HG02623 (cell line): ENCODE data around the gene SCOC.
"Not testable (repeated sequence)": the region's sequence is repeated elsewhere in the genome, so short reads cannot be mapped to it uniquely, and the experiment has no call there.

Source experiments
- ATAC-seq: cut with Tn5 transposase; IDR thresholded peaks from one replicate; pipeline ENCODE4 v1.9.1; 2021; ENCODE audit warnings: moderate library complexity; ENCODE audit not compliant: unreplicated experiment

SCOC gene

GRCh38 chr4:140359562-140360427 is 13.7 kb upstream of the SCOC start:
- ATAC-seq, result peak; percentile 98

GRCh38 chr4:140361099-140361498 is 12.3 kb upstream of the SCOC start:
- ATAC-seq, result no peak

GRCh38 chr4:140363051-140363450 is 10.4 kb upstream of the SCOC start:
- no peak for ATAC-seq

GRCh38 chr4:140363558-140363957 is 9.9 kb upstream of the SCOC start:
- ATAC-seq, result no peak

- ATAC-seq, result no peak
Observed at GRCh38 chr4:140367738-140368137, 5.7 kb upstream of the SCOC start.

GRCh38 chr4:140368686-140369085 is 4.8 kb upstream of the SCOC start:
- no peak for ATAC-seq

GRCh38 chr4:140372751-140373327 is 607 bp upstream of the SCOC start:
- peak; percentile 50 for ATAC-seq

GRCh38 chr4:140374130-140374477 is 658 bp downstream of the SCOC start:
- no peak for ATAC-seq

- no peak for ATAC-seq
Observed at GRCh38 chr4:140382732-140383131, 9.3 kb downstream of the SCOC start.

- ATAC-seq, result no peak
Observed at GRCh38 chr4:140388015-140388414, 14.6 kb downstream of the SCOC start.

GRCh38 chr4:140395668-140396067 is 22.2 kb downstream of the SCOC start:
- no peak for ATAC-seq

- no peak for ATAC-seq
Observed at GRCh38 chr4:140400111-140400510, 26.7 kb downstream of the SCOC start.

GRCh38 chr4:140406292-140406691 is 32.8 kb downstream of the SCOC start:
- ATAC-seq, result no peak

- ATAC-seq, result no peak
Observed at GRCh38 chr4:140408974-140409373, 35.5 kb downstream of the SCOC start.

GRCh38 chr4:140413130-140413969 is 39.9 kb downstream of the SCOC start:
- ATAC-seq, result not testable (repeated sequence)

- no peak for ATAC-seq
Observed at GRCh38 chr4:140423106-140423505, 49.7 kb downstream of the SCOC start.

GRCh38 chr4:140426610-140427105 is 53.2 kb downstream of the SCOC start:
- ATAC-seq, result no peak

- peak; percentile 88 for ATAC-seq
Observed at GRCh38 chr4:140427106-140427918, 53.9 kb downstream of the SCOC start, which contains the start of gene CLGN. Gene CLGN (minus strand): TSS chr4:140427648. CDS start chr4:140413078, 14,570 bp downstream.

- ATAC-seq, result no peak
Observed at GRCh38 chr4:140427919-140428471, 54.5 kb downstream of the SCOC start.
